HG02884 (cell line): ENCODE results near the gene HINT3.
A peak's percentile ranks its signal among the peaks of the same experiment; 100 is the strongest.
"Not testable (repeated sequence)": the region's sequence is repeated elsewhere in the genome, so short reads cannot be mapped to it uniquely, and the experiment has no call there.

Source experiments
- ATAC-seq: cut with Tn5 transposase; IDR thresholded peaks from one replicate; pipeline ENCODE4 v1.9.1; 2021; ENCODE audit warnings: mild to moderate bottlenecking, moderate library complexity; ENCODE audit not compliant: unreplicated experiment

HINT3 gene

GRCh38 chr6:125994670-125995488 lies 38.3 kb downstream of the HINT3 start:
- no peak for ATAC-seq

DNA sequence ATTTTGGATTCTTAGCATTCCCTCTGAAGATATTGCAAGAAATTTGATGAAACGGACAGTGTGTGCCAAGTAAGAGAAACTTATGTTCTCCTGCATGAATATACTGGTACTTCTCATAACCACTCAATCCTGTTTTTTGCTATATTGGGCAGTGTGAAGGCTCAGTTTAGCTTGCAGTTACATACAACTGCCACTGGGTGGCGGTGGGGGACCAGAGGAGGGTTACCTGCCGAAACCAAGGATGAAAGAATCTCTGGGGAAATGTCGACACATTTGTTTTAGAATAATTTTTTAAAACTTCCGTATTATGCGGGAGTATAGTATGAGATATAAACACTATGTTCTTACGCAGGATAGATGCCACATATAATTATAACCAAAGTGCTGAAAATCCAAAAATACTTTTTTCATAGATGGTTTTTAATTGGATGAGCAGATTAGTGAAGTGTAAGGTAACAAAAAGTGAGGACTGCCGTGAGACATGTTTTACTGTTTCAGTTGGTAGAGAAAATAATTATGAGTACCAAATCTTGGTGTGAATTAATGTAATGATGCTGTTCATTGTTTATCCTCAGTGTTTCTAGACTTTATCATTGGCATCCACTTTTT lies 39.5 kb downstream of the HINT3 start:
- peak; percentile 94 for ATAC-seq

DNA sequence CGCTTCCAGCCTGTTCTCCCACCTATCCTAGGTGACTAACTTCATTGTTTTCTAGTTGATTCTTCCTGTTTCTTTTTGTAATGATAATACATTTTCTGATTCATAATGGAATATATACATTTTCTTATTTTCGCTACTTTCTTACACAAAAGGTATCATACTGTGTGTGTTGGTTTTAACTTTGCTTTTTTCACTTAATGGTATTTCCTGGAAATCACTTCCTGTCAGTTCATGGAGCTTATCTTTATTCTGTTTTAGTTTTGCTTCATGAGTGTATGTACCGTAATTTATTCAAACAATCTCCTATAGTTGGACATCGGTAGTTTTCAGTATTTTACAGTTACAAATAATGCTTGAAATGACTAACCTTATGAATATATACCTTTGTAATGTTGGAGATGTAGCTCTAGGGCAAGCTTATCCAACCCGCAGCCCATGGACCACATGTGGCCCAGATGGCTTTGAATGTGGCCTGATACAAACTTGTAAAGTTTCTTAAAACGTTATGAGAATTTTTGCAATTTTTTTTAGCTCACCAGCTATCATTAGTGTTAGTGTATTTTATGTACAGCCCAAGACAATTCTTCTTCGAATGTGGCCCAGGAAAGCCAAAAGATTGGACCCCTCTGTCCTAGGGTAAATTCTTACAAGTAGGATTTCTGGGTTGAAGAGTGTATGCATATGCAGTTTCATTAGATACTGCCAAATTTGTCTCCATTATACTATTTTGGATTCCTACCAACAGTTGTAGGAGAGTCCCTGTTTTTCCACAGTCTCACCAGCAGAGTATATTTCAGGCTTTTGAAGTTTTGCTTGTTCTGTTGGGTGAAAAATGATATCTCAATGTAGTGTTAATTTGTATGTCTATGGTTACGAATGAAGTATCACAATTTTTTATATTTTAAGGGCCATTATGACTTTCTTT lies 46.4 kb downstream of the HINT3 start:
- ATAC-seq = no peak

DNA sequence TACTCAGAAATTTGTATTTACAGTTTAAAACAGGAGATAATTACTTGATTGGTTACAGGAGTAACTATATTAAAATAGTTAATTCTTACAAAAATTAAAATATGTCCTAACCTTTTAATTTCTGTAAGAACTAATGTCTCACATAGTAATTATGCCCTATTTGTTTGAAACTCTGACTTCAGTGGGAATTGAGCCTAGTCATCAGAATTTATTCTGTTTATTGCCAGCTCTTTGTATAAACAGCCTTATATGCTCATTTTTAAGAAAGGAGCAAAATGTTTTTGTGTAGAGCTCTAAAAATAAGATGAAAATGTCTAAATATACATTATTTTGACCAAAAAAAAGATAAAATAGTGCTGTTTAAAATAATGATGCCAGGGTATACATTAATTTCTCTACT lies 51.2 kb downstream of the HINT3 start:
- no peak for ATAC-seq

GRCh38 chr6:126010040-126010439 lies 53.5 kb downstream of the HINT3 start:
- no peak for ATAC-seq

GRCh38 chr6:126015863-126016262 lies 59.3 kb downstream of the HINT3 start:
- ATAC-seq = no peak

GRCh38 chr6:126016591-126016990 lies 60.0 kb downstream of the HINT3 start:
- no peak for ATAC-seq

DNA sequence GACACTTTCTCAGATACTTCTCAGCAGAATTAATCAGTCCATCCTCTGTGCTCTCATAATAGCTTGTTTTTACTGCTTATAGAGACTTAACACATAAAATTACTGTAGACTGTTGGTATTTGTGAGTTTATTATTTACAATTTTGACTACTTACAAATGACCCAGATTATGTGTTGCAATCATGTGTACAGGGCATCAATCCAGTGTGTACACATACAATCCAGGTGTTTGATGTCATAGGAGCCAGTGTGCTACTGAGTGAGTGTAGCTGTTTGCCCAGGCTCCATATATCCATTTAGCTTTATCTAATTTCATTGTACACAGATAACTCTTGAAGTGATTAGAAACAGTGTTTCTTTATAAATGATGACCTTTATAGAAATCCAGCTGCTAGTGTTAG lies 61.1 kb downstream of the HINT3 start:
- ATAC-seq = no peak

DNA sequence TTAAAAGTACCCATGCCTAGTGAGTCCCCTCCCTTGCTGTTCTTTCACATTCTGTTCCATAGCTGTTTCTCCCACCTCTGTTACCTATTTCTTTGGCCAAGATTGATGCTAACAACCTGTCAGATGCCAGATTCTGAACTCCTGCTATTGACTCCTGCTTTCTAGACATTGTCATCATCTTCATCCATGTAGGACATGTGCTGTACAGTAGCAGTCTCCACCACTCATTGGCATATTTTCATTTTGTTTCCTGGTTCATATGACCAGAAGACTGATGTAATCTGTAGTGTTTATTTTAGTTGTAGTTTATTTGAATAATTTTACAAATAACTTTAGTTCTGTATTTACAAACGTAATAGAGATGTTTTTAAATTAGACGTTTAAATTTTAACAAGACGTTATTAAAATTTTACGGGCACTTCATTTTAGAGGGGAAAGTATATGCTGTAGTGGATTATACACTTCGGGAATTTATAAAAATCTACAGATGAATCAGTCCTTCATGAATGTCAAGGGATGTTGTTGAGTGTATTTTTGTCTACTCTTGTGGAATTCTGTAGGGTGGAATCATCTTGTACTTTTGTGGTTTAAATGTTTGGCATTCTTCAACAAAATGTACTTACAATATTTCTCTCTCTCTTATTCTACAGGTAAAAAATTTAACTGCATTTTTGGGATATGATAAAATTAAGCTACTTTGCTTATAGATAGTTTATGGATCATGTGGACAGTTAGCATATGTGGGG lies 63.9 kb downstream of the HINT3 start:
- no peak for ATAC-seq

DNA sequence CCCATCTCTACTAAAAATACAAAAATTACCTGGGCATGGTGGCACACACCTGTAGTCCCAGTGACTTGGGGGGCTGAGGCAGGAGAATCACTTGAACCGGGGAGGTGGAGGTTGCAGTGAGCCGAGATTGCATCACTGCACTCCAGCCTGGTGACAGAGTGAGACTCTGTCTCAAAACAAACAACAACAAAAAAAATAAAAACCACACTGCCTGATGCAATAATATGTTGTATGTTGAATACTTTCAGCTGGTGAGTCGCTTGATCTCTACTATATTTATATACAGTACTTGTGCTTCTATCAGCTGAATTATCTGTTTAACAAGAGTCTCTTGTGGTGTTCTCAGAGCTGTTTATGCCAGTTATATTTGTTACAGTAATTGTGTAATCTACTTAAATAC lies 66.9 kb downstream of the HINT3 start:
- ATAC-seq = not testable (repeated sequence)

GRCh38 chr6:126026001-126026400 lies 69.4 kb downstream of the HINT3 start:
- no peak for ATAC-seq

- no peak for ATAC-seq
These were observed 71.0 kb downstream of the HINT3 start for GRCh38 chr6:126027601-126028000.
